T-helper 2 cell treated with Interferon-gamma antibody and Interleukin-4, amounts not matched to agents 5 μg/mL and 100 μg/mL, for 36 hours (primary cell): ENCODE results near the gene PDE11A.

Experiments used
- DNase-seq: peaks from one replicate; pipeline ENCODE4 v3.0.0; 2021; ENCODE audit warnings: low spot score
- H3K27ac Mint-ChIP-seq: one replicate; pipeline ENCODE4 v1.8.0; 2021; ENCODE audit warnings: mild to moderate bottlenecking, mixed read lengths
- H3K27me3 Mint-ChIP-seq: one replicate; pipeline ENCODE4 v1.8.0; 2021; ENCODE audit warnings: low read depth, mixed read lengths
- H3K36me3 Mint-ChIP-seq: one replicate; pipeline ENCODE4 v1.8.0; 2021; ENCODE audit warnings: low read depth, mixed read lengths
- H3K4me1 Mint-ChIP-seq: one replicate; pipeline ENCODE4 v1.8.0; 2021; ENCODE audit warnings: low read depth, mixed read lengths
- H3K4me3 Mint-ChIP-seq: one replicate; pipeline ENCODE4 v1.8.0; 2022; ENCODE audit warnings: mild to moderate bottlenecking, moderate library complexity, mixed read lengths
- H3K9me3 Mint-ChIP-seq: one replicate; pipeline ENCODE4 v1.8.0; 2021; ENCODE audit warnings: mixed read lengths

Gene PDE11A

GRCh38 chr2:177745531-177745930 is 327.0 kb downstream of the PDE11A start:
- Mint-ChIP-seq H3K9me3 (no peaks in the 10 kb centered on the region), H3K4me1 (no peaks in the 10 kb centered on the region), H3K4me3 (no peak overlapping the region)

GRCh38 chr2:177742851-177743250 is 329.7 kb downstream of the PDE11A start:
- H3K27me3 Mint-ChIP-seq = peaks cover 24% of the 10 kb centered on the region
- H3K4me1 Mint-ChIP-seq = no peaks in the 10 kb centered on the region
- no peaks in the 10 kb centered on the region for H3K9me3 Mint-ChIP-seq
- H3K36me3 Mint-ChIP-seq = no peaks in the 10 kb centered on the region
- no peak overlapping the region for H3K4me3 Mint-ChIP-seq
- DNase-seq = no peak
- no peak overlapping the region for H3K27ac Mint-ChIP-seq

More at GRCh38 chr2:177745531-177745930, 327.0 kb downstream of the PDE11A start:
- Mint-ChIP-seq H3K36me3 (no peaks in the 10 kb centered on the region), H3K27ac (no peak overlapping the region), H3K27me3 (peaks cover 27% of the 10 kb centered on the region)
- no peak for DNase-seq

DNA sequence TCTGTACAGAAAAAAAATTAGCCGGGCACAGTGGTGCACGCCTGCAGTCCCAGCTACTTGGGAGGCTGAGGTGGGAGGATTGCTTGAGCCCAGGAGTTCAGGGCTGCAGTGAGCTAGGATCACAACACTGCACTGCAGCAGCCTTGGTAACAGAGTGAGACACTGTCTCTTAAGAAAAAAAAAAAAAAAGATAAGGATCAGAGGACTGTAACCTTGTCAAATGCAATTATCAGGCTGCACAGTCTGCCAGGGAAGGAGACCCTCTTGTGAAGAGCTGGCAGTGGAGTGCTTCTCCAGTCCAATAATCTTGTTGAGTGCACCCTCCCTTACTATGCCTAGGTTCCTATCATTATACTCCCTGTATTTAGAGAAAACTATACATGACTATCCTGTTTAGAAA is 330.7 kb downstream of the PDE11A start:
- no peaks in the 10 kb centered on the region for H3K9me3 Mint-ChIP-seq
- no peak overlapping the region for H3K27ac Mint-ChIP-seq
- peaks cover 24% of the 10 kb centered on the region for H3K27me3 Mint-ChIP-seq
- H3K36me3 Mint-ChIP-seq = no peaks in the 10 kb centered on the region
- DNase-seq = no peak
- no peaks in the 10 kb centered on the region for H3K4me1 Mint-ChIP-seq
- H3K4me3 Mint-ChIP-seq = no peak overlapping the region

GRCh38 chr2:177740700-177741099 is 331.9 kb downstream of the PDE11A start:
- H3K4me3 Mint-ChIP-seq = no peak overlapping the region
- H3K27ac Mint-ChIP-seq = no peak overlapping the region
- H3K4me1 Mint-ChIP-seq = no peaks in the 10 kb centered on the region
- no peaks in the 10 kb centered on the region for H3K36me3 Mint-ChIP-seq
- DNase-seq = no peak
- peaks cover 20% of the 10 kb centered on the region for H3K27me3 Mint-ChIP-seq
- H3K9me3 Mint-ChIP-seq = no peaks in the 10 kb centered on the region

DNA sequence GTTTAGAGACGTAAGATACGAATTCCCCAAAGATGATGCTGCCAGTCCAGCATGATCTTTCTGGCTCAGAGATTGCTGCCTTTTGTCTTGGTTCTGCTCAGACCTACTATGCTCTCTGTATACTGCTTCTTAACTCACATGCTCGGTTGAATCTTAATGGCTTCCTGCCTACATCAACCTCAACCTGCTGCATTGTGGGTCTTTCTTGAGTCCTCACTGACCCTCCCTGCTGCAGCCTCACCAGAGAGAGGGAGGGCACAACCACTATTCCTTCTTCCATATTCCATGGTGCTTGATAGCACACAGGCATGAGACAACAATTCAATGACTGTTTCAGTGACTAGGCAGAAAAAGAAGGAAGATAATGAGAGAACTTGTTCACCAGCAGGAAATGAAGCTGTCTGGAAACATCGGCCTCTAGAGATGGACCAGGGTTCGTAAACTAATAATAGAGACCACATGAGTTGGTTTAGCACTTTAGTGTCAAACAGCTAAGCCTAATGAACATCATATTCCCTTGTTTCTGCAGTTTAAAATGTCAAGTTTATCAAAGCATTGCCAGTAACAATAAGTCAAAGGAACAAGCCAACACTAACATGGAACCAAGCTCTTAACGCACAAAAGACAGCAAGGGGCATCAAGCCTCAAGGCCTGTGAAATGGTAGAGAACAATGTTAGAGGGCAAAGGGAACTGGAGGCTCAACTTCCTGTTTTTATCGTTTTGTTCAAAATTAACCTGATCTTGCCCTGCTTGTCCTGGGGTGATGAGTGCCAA is 333.9 kb downstream of the PDE11A start:
- no peak for DNase-seq
- H3K9me3 Mint-ChIP-seq = no peaks in the 10 kb centered on the region
- H3K36me3 Mint-ChIP-seq = no peaks in the 10 kb centered on the region
- peaks cover 15% of the 10 kb centered on the region for H3K27me3 Mint-ChIP-seq
- no peak overlapping the region for H3K27ac Mint-ChIP-seq
- no peak overlapping the region for H3K4me3 Mint-ChIP-seq
- no peaks in the 10 kb centered on the region for H3K4me1 Mint-ChIP-seq

DNA sequence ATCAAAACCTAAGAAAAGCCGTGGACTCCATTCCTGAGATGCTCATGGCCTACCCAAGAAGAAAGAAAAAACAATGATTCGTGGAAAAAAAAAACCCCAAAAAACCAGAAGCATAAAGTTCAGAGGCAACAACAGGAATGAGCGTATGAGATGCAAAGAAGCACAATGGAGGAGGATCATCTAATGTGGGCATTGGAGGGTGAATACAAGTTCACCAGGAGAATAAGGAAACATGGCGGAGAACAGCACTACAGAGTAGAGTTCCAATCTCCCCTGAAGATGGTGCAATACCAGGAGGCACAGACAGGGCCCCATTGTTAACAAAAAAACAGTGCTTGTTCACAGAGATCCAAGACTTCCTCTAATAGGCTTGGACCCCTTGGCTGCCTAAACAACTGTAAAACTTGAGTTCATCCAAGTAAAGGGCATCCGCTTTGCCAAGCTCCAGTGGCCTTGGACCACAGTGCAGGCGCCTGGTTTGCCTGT is 337.2 kb downstream of the PDE11A start:
- Mint-ChIP-seq H3K4me1 (peaks cover 2% of the 10 kb centered on the region), H3K36me3 (no peaks in the 10 kb centered on the region), H3K4me3 (no peak overlapping the region), H3K9me3 (no peaks in the 10 kb centered on the region), H3K27ac (no peak overlapping the region), H3K27me3 (peaks cover 25% of the 10 kb centered on the region)
- DNase-seq = no peak

DNA sequence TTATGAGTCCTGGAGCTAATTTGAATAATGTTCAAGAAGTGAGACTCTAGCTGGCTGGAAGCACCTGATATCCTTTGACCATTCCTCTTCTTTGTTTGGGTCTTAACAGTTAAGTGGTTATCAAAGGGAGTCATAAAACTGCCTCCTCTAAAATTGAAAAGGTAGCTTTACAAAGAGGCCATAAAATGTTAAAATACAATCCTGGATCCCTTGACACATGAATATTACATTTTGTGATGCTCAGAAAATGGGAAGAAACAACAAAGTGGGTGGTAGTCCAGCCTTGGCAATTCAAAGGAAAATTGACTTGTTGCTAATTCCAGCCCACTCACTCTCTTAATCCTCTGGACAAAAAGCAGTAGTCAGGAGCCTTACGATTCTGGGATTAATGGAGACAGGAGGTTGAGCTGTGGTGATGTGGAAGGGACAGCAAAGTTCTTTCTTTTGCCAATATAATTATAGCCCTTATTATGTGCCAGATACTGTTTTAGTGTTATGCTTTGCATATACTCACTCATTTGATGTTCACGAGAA is 339.2 kb downstream of the PDE11A start:
- H3K4me3 Mint-ChIP-seq = no peak overlapping the region
- no peaks in the 10 kb centered on the region for H3K9me3 Mint-ChIP-seq
- no peak for DNase-seq
- H3K27ac Mint-ChIP-seq = no peak overlapping the region
- H3K27me3 Mint-ChIP-seq = peaks cover 35% of the 10 kb centered on the region
- no peaks in the 10 kb centered on the region for H3K36me3 Mint-ChIP-seq
- peaks cover 2% of the 10 kb centered on the region for H3K4me1 Mint-ChIP-seq

DNA sequence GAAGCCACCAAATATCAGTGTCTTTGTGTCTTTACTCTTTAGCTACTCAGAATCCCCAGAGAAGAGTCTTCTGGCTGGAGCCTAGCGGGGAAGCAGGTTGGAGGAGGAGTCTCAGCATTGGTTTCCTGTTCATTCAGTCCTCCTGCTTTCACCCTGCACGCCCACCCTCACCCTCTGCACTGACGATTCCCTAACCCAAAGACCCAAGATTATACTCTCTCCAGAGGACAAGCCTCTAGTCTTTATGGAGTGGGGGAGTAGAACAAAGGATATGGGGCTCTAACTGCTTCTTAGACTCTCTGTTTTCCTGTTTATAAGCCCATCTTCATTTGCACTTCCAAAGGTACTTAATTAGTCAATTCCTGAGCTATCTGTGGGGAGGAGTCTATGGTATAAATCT is 341.2 kb downstream of the PDE11A start:
- H3K4me1 Mint-ChIP-seq = peaks cover 2% of the 10 kb centered on the region
- peaks cover 42% of the 10 kb centered on the region for H3K27me3 Mint-ChIP-seq
- no peak for DNase-seq
- no peaks in the 10 kb centered on the region for H3K36me3 Mint-ChIP-seq
- H3K27ac Mint-ChIP-seq = no peak overlapping the region
- no peaks in the 10 kb centered on the region for H3K9me3 Mint-ChIP-seq
- no peak overlapping the region for H3K4me3 Mint-ChIP-seq

- H3K27me3 Mint-ChIP-seq = peaks cover 45% of the 10 kb centered on the region
- no peaks in the 10 kb centered on the region for H3K36me3 Mint-ChIP-seq
- no peak for DNase-seq
- no peak overlapping the region for H3K4me3 Mint-ChIP-seq
- H3K4me1 Mint-ChIP-seq = peaks cover 2% of the 10 kb centered on the region
- H3K27ac Mint-ChIP-seq = no peak overlapping the region
- H3K9me3 Mint-ChIP-seq = no peaks in the 10 kb centered on the region
Observed at GRCh38 chr2:177730792-177731191, 341.8 kb downstream of the PDE11A start.

- peaks cover 2% of the 10 kb centered on the region for H3K4me1 Mint-ChIP-seq
- H3K4me3 Mint-ChIP-seq = no peak overlapping the region
- H3K36me3 Mint-ChIP-seq = no peaks in the 10 kb centered on the region
- H3K27ac Mint-ChIP-seq = no peak overlapping the region
- H3K9me3 Mint-ChIP-seq = no peaks in the 10 kb centered on the region
- peaks cover 45% of the 10 kb centered on the region for H3K27me3 Mint-ChIP-seq
- no peak for DNase-seq
Observed at GRCh38 chr2:177730363-177730762, 342.2 kb downstream of the PDE11A start.

DNA sequence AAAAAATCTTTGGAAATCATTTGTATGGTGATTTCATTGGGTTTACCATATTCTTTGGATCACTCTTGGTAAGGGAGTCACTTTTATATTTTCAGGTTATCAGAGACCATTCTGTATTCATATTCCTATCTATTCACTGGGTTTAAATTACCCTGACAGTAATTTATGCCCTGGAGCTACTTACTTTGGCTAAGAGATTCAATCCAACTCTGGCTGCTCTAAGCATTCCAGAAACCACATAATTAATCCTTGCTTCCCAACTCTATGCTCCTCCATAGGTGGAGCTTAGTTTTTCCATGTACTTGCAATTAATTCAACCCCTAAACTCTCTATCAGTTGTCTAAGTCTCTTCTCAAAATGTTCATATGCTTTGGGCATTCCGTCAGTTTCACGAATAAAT is 343.7 kb downstream of the PDE11A start:
- Mint-ChIP-seq H3K9me3 (no peaks in the 10 kb centered on the region), H3K36me3 (no peaks in the 10 kb centered on the region), H3K4me1 (peaks cover 5% of the 10 kb centered on the region), H3K27ac (no peak overlapping the region), H3K27me3 (peaks cover 45% of the 10 kb centered on the region), H3K4me3 (no peak overlapping the region)
- no peak for DNase-seq

GRCh38 chr2:177728399-177728765 is 344.2 kb downstream of the PDE11A start:
- no peak overlapping the region for H3K27ac Mint-ChIP-seq
- peaks cover 46% of the 10 kb centered on the region for H3K27me3 Mint-ChIP-seq
- H3K36me3 Mint-ChIP-seq = no peaks in the 10 kb centered on the region
- H3K4me3 Mint-ChIP-seq = no peak overlapping the region
- DNase-seq = no peak
- no peaks in the 10 kb centered on the region for H3K9me3 Mint-ChIP-seq
- H3K4me1 Mint-ChIP-seq = peaks cover 5% of the 10 kb centered on the region

- Mint-ChIP-seq H3K4me1 (peaks cover 5% of the 10 kb centered on the region), H3K4me3 (no peak overlapping the region), H3K27me3 (peaks cover 46% of the 10 kb centered on the region), H3K9me3 (no peaks in the 10 kb centered on the region), H3K27ac (no peak overlapping the region), H3K36me3 (no peaks in the 10 kb centered on the region)
- DNase-seq = no peak
Observed at GRCh38 chr2:177727577-177728398, 344.8 kb downstream of the PDE11A start.

GRCh38 chr2:177726931-177727348 is 345.6 kb downstream of the PDE11A start:
- H3K9me3 Mint-ChIP-seq = no peaks in the 10 kb centered on the region
- no peak for DNase-seq
- no peak overlapping the region for H3K4me3 Mint-ChIP-seq
- H3K36me3 Mint-ChIP-seq = no peaks in the 10 kb centered on the region
- H3K27ac Mint-ChIP-seq = no peak overlapping the region
- peaks cover 5% of the 10 kb centered on the region for H3K4me1 Mint-ChIP-seq
- peaks cover 41% of the 10 kb centered on the region for H3K27me3 Mint-ChIP-seq
